Embryonic facial prominence (tissue), 1 donor: ENCODE results near the gene ARID5A.
"Not testable (repeated sequence)": the region's sequence is repeated elsewhere in the genome, so short reads cannot be mapped to it uniquely, and the experiment has no call there.

ENCODE experiments used
- DNase-seq: peaks from one replicate; pipeline ENCODE4 v3.0.0-alpha.2; 2016; ENCODE audit errors: extremely low spot score

Gene ARID5A

GRCh38 chr2:96539215-96539920, 2.8 kb downstream of the ARID5A start:
- DNase-seq = no peak

DNA sequence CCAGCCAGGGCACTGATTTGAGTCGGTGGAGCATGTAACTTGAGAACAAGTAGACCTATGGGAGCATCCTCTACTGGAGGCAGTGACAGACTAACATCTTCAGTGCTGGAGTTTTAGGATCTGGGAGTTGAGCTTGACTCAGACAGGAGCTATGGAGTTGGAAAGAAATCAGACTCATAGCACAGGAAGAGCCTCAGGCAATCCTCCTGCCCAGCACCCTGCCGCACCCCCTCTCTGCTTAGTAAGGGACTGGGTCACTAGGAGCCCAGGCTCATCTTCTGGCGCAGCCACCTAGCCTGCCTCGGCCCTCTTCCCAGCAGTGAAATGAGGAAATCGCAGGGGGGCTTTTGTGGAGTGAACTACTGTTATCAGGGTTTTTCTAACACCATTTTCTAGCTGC, 3.6 kb downstream of the ARID5A start:
- DNase-seq = no peak

DNA sequence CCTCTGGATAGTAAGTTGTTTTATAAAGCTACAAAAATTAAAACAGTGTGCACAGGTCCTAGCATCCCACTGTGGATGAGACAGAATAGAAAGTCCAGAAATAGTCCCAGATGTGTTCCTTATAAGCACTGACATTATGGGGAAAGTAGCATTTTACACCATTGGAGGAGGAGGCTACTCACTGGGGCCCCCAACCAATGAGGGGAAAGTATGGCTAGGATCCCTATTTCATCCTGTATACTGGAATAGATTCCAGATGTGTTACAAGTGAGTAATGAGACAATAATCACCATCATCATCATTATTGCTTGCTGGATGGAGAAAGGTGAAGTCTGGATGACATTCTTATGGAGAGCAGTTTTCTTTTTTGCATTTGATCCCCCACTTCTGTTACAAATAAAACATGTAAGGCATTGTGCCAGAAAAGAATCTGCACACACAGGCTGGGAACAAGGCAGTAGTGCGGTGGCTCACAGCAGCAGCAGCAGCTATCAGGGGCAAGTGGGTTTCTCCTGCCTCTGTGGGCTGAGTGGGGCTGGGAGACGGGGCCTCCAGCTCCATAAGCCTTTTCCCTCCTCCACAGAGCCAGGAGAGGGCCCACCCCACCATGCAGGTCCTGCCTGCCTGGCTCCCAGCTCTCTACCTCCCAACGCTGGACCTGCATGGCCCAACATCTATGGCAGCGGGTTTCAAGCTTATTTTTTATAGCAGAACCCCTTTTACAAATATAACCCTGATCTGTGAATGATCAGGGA, 5.0 kb downstream of the ARID5A start:
- DNase-seq = no peak

DNA sequence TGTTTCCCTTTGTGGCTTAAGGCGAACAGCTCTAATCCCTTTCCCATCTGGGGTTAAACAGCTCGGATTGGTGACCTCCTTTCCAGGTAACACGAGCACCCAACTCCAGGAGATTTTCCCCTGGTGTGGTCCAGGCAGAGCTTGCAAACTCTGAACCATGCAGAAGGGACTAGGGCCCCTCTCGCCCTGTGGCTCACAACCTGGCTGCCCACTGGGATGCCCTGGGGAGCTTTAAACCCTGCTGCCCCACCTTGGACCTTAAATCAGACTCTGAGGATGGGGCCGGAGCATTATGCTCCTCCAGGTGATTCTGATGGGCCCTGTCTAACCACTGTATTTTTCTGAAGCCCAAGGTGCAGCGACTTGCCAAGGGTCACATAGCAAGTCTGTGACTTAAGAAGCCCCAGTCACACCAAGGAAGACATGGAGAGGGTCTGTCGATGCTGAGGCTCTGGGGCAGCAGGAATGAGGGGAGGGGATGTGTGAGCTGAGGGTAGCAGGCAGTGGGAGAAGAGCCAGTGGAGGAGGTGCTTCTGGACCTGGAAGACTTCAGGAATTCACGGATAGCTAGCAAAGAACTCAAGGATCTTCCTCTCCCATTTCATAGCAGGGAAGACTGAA, 5.9 kb downstream of the ARID5A start:
- DNase-seq = no peak

GRCh38 chr2:96546321-96546720, 9.8 kb downstream of the ARID5A start:
- DNase-seq = no peak

- DNase-seq = no peak
Measured at GRCh38 chr2:96546797-96547196, 10.2 kb downstream of the ARID5A start.

GRCh38 chr2:96547203-96547641, 10.7 kb downstream of the ARID5A start:
- DNase-seq = no peak

DNA sequence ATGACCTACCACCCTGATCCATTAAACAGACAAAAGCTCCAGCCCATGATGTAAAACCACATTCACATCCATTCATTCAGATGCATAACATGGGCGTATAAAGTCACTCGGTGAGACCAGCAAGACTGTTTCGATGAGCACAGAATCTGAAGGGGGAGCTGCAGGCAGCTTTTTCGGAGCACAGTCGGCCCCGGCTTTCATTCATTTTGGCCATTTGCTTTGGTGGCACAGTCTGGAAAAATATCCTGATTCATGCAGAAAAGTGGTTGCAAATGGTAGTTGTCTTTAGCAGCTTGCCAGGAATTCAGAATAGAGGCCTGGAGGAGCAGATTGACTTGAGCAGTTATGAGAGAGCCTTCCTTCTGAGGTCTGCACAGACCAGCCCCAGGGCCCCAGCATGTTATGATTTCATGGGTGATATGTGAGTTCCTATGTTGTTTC, 11.2 kb downstream of the ARID5A start:
- DNase-seq = peak; percentile 64

- DNase-seq = no peak
Measured at GRCh38 chr2:96548558-96549465, 12.3 kb downstream of the ARID5A start.

DNA sequence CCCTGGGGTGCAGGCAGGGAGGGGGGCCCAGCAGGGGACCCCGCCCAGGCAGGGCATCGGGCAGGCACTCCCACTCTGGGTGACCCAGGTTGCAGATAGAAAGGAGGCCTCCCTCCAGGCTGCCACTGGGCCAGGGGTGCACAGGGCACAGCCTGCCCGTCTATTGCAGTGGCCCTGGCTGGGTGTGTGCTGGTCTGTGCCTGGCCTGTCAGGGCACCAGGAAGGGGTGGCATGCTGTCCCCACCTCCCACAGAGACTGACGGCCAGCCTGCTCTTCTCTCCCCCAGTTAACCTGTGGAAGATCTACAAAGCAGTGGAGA, 12.9 kb downstream of the ARID5A start:
- no peak for DNase-seq

- no peak for DNase-seq
Measured at GRCh38 chr2:96549967-96550786, 13.6 kb downstream of the ARID5A start.

GRCh38 chr2:96550787-96551604, 14.4 kb downstream of the ARID5A start:
- no peak for DNase-seq

GRCh38 chr2:96551605-96552314, 15.2 kb downstream of the ARID5A start:
- no peak for DNase-seq

DNA sequence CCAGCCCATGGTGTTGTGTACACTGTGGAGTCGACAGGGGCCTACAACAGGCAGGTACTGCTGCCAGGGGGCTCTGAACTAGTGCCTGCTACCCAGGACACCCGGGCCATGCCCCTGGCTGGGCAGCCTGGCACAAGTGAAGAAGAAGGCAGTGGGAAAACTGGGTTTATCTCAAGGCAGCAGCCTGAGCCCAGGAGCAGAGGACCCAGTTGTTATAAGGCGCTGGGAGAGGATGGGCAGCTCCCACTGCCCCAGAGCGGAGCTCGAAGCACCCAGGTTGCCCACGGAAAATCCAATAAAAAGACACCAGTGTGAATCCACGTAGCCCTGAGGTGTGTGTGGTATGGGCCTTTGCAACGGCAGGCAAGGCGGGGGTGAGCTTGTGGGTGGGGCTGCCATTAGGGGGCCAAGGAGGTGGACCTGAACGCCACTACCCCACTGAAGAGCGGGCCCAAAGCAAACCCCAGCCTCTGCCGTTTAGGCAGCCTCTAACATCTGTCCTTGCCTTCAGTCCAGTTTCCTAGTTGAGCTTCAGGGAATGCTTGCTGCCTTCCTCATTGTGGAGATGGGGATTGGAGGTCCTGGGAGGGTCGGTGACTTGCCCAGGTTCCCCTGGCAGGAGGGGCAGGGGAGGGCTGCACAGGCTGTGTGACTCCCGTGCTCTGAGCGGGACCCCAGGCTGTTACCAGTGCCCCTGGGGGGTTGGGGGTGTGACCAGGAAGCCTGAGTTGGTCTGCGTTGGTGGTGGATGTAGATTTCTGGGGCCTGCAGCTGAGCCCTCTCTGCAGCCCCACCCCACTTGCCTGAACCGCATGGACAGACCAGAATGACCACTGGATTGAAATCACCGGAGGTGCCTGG, 16.0 kb downstream of the ARID5A start:
- DNase-seq = no peak

GRCh38 chr2:96553176-96553956, 16.8 kb downstream of the ARID5A start:
- DNase-seq = no peak

GRCh38 chr2:96553957-96554292, 17.4 kb downstream of the ARID5A start:
- not testable (repeated sequence) for DNase-seq

- DNase-seq = no peak
Measured at GRCh38 chr2:96554293-96555145, 18.0 kb downstream of the ARID5A start.
